Measurements from ENCODE around the gene BANK1.

Gene BANK1

GRCh38 chr4:101761405-101761804 is 29.1 kb upstream of the BANK1 start:
- H3K4me3 ChIP-seq (ENCODE audit: low read depth, low read length, poor library complexity, severe bottlenecking) = no peak overlapping the region
- H3K36me3 ChIP-seq (ENCODE audit: insufficient read depth, low read length) = no peaks in the 10 kb centered on the region
- H3K4me2 ChIP-seq (ENCODE audit: low read length) = peak overlapping the region; percentile 22; the same call in 1 of the 2 replicates
- no peak overlapping the region for H2AFZ ChIP-seq (ENCODE audit: low read length)
- H3K79me2 ChIP-seq (ENCODE audit: insufficient read depth, low read length) = no peaks in the 10 kb centered on the region
- H3K9me3 ChIP-seq (ENCODE audit: low read length) = 0 out of 2 replicates have a peak, but pooled peaks cover under 1% of the 10 kb centered on the region
- no peak overlapping the region; the same call in 1 of the 2 replicates for H3K9ac ChIP-seq (ENCODE audit: low read length)
- peaks cover 14% of the 10 kb centered on the region for H3K4me1 ChIP-seq (ENCODE audit: insufficient read depth, low read length, severe bottlenecking)
- H3K27ac ChIP-seq (ENCODE audit: low read depth, low read length, poor library complexity, severe bottlenecking) = no peak overlapping the region
- H4K20me1 ChIP-seq (ENCODE audit: insufficient read depth, low read length) = no peaks in the 10 kb centered on the region
- TF ChIP-seq EZH2 (IDR thresholded peaks at IDR 0.05; ENCODE audit: borderline replicate concordance, low read length) (no peak), CTCF (IDR thresholded peaks at IDR 0.05; ENCODE audit: low read length) (no peak)
- no peaks in the 10 kb centered on the region for H3K27me3 ChIP-seq (ENCODE audit: insufficient read depth, low read length)
- no peaks in the 10 kb centered on the region for H3K9me2 ChIP-seq (ENCODE audit: low read depth, low read length)
- H3F3A ChIP-seq (ENCODE audit: insufficient read depth, low read length) = no peaks in the 10 kb centered on the region

- TF ChIP-seq CTCF (IDR thresholded peaks at IDR 0.05; ENCODE audit: low read length) = no peak
- TF ChIP-seq EZH2 (IDR thresholded peaks at IDR 0.05; ENCODE audit: borderline replicate concordance, low read length) = no peak
Observed at GRCh38 chr4:101762025-101762424, 28.5 kb upstream of the BANK1 start.

GRCh38 chr4:101762534-101762933 is 28.0 kb upstream of the BANK1 start:
- H2AFZ ChIP-seq (ENCODE audit: low read length) = no peak overlapping the region
- no peak overlapping the region for H3K27ac ChIP-seq (ENCODE audit: low read depth, low read length, poor library complexity, severe bottlenecking)
- H3K9me3 ChIP-seq (ENCODE audit: low read length) = peaks cover 6% of the 10 kb centered on the region; the same call in 1 of the 2 replicates
- no peaks in the 10 kb centered on the region for H3F3A ChIP-seq (ENCODE audit: insufficient read depth, low read length)
- no peak overlapping the region for H3K4me2 ChIP-seq (ENCODE audit: low read length)
- H3K27me3 ChIP-seq (ENCODE audit: insufficient read depth, low read length) = no peaks in the 10 kb centered on the region
- TF ChIP-seq EZH2 (IDR thresholded peaks at IDR 0.05; ENCODE audit: borderline replicate concordance, low read length) = no peak
- TF ChIP-seq CTCF (IDR thresholded peaks at IDR 0.05; ENCODE audit: low read length) = no peak
- H3K4me3 ChIP-seq (ENCODE audit: low read depth, low read length, poor library complexity, severe bottlenecking) = no peak overlapping the region
- no peaks in the 10 kb centered on the region for H4K20me1 ChIP-seq (ENCODE audit: insufficient read depth, low read length)
- H3K9me2 ChIP-seq (ENCODE audit: low read depth, low read length) = no peaks in the 10 kb centered on the region
- peaks cover 14% of the 10 kb centered on the region for H3K4me1 ChIP-seq (ENCODE audit: insufficient read depth, low read length, severe bottlenecking)
- H3K36me3 ChIP-seq (ENCODE audit: insufficient read depth, low read length) = no peaks in the 10 kb centered on the region
- no peak overlapping the region for H3K9ac ChIP-seq (ENCODE audit: low read length)
- no peaks in the 10 kb centered on the region for H3K79me2 ChIP-seq (ENCODE audit: insufficient read depth, low read length)

More at GRCh38 chr4:101762025-101762424, 28.5 kb upstream of the BANK1 start:
- H3K9me2 ChIP-seq (ENCODE audit: low read depth, low read length) = no peaks in the 10 kb centered on the region
- H3K36me3 ChIP-seq (ENCODE audit: insufficient read depth, low read length) = no peaks in the 10 kb centered on the region
- no peak overlapping the region for H3K27ac ChIP-seq (ENCODE audit: low read depth, low read length, poor library complexity, severe bottlenecking)
- peak overlapping the region; percentile 22; the same call in 1 of the 2 replicates for H3K4me2 ChIP-seq (ENCODE audit: low read length)
- H3K79me2 ChIP-seq (ENCODE audit: insufficient read depth, low read length) = no peaks in the 10 kb centered on the region
- H3K9me3 ChIP-seq (ENCODE audit: low read length) = 0 out of 2 replicates have a peak, but pooled peaks cover 2% of the 10 kb centered on the region
- no peaks in the 10 kb centered on the region for H3F3A ChIP-seq (ENCODE audit: insufficient read depth, low read length)
- H2AFZ ChIP-seq (ENCODE audit: low read length) = peak overlapping the region; percentile 81
- H3K27me3 ChIP-seq (ENCODE audit: insufficient read depth, low read length) = no peaks in the 10 kb centered on the region
- peaks cover 14% of the 10 kb centered on the region for H3K4me1 ChIP-seq (ENCODE audit: insufficient read depth, low read length, severe bottlenecking)
- no peaks in the 10 kb centered on the region for H4K20me1 ChIP-seq (ENCODE audit: insufficient read depth, low read length)
- H3K4me3 ChIP-seq (ENCODE audit: low read depth, low read length, poor library complexity, severe bottlenecking) = no peak overlapping the region
- no peak overlapping the region; the same call in 1 of the 2 replicates for H3K9ac ChIP-seq (ENCODE audit: low read length)

Data from OCI-LY1 (cell line).